Lower lobe of right lung (tissue), 2 donors: ENCODE results near the gene COL19A1. TPM values are rescaled to one million over a fixed set of nuclear protein-coding genes. Genes with fewer than 3 reads are reported as not detected.

Experiments
- ATAC-seq, 2 donors: fragments of 200-7000 bp; cut with Tn5 transposase; one replicate each; pipeline ENCODE4 v1.9.1; 2020 to 2022; ENCODE audit warnings: mild to moderate bottlenecking in 2 of 2, moderate library complexity in 2 of 2
- DNase-seq: peaks from one replicate; pipeline ENCODE4 v3.0.0-alpha.2; 2020
- H3K27ac ChIP-seq: fragments of 200-600 bp; one replicate; pipeline ENCODE4 v1.8.0; 2022
- H3K27me3 ChIP-seq: fragments of 200-600 bp; one replicate; pipeline ENCODE4 v1.8.0; 2022; ENCODE audit warnings: low read depth
- H3K36me3 ChIP-seq: fragments of 200-600 bp; one replicate; pipeline ENCODE4 v1.8.0; 2022; ENCODE audit warnings: mild to moderate bottlenecking
- H3K4me1 ChIP-seq: fragments of 200-600 bp; one replicate; pipeline ENCODE4 v1.8.0; 2022
- H3K4me3 ChIP-seq: fragments of 200-600 bp; one replicate; pipeline ENCODE4 v1.8.0; 2022; ENCODE audit warnings: mild to moderate bottlenecking
- H3K9me3 ChIP-seq: fragments of 200-600 bp; one replicate; pipeline ENCODE4 v1.8.0; 2022
- CTCF ChIP-seq: fragments of 200-600 bp; IDR thresholded peaks from one replicate; pipeline ENCODE4 v1.8.0; 2022; ENCODE audit warnings: antibody characterized with exemption, mild to moderate bottlenecking
- intact Hi-C: fragments of 100-400 bp; cut with DNase I; formaldehyde crosslinking; loops from one replicate; pipeline ENCODE4 v1.11.0; 2022
- total RNA-seq: library from RNA; stranded (reverse); fragmentation: NEBNext Ultra II Directional; extraction: Animal tissue kit (Norgen Biotek cat#: 25700); gene quantifications from one replicate; pipeline ENCODE4 v1.2.1, GENCODE V29; 2021
- donor health status: DM: no; HTN: yes; CAD: no; lungs with severe emphysema.

Gene COL19A1
- total RNA-seq, 1 donor from 2014 or later: not detected

- ATAC-seq (no peak), DNase-seq (no peak)
- Histone ChIP-seq H3K27ac (no peak overlapping the region), H3K9me3 (no peaks in the 10 kb centered on the region), H3K36me3 (no peaks in the 10 kb centered on the region), H3K4me3 (no peak overlapping the region), H3K27me3 (no peaks in the 10 kb centered on the region), H3K4me1 (no peaks in the 10 kb centered on the region)
- intact Hi-C loops: no loop called here
- TF ChIP-seq CTCF: no peak
These were observed 162.6 kb downstream of the COL19A1 start for GRCh38 chr6:70028926-70029325.

- no peaks in the 10 kb centered on the region for H3K9me3 ChIP-seq
- no peak overlapping the region for H3K27ac ChIP-seq
- ATAC-seq (no peak), DNase-seq (no peak)
- H3K36me3 ChIP-seq: no peaks in the 10 kb centered on the region
- no peak for TF ChIP-seq CTCF
- H3K4me1 ChIP-seq: no peaks in the 10 kb centered on the region
- H3K27me3 ChIP-seq: no peaks in the 10 kb centered on the region
- H3K4me3 ChIP-seq: no peak overlapping the region
- intact Hi-C loops: no loop called here
These were observed 167.4 kb downstream of the COL19A1 start for GRCh38 chr6:70033781-70034180.

- Histone ChIP-seq H3K4me1 (no peaks in the 10 kb centered on the region), H3K4me3 (no peak overlapping the region), H3K36me3 (no peaks in the 10 kb centered on the region), H3K27ac (no peak overlapping the region), H3K27me3 (no peaks in the 10 kb centered on the region), H3K9me3 (no peaks in the 10 kb centered on the region)
- ATAC-seq: no peak
- intact Hi-C loops: no loop called here
- DNase-seq: no peak
- no peak for TF ChIP-seq CTCF
These were observed 171.1 kb downstream of the COL19A1 start for GRCh38 chr6:70037445-70037844.

GRCh38 chr6:70040766-70041165 lies 174.4 kb downstream of the COL19A1 start:
- intact Hi-C loops: no loop called here
- no peak overlapping the region for H3K4me3 ChIP-seq
- TF ChIP-seq CTCF: no peak

GRCh38 chr6:70041411-70041810 lies 175.1 kb downstream of the COL19A1 start:
- ATAC-seq: no peak
- intact Hi-C loops: no loop called here
- Histone ChIP-seq H3K9me3 (no peaks in the 10 kb centered on the region), H3K27me3 (no peaks in the 10 kb centered on the region), H3K36me3 (no peaks in the 10 kb centered on the region), H3K4me1 (no peaks in the 10 kb centered on the region), H3K27ac (no peak overlapping the region), H3K4me3 (no peak overlapping the region)
- TF ChIP-seq CTCF: no peak
- no peak for DNase-seq

More at GRCh38 chr6:70040766-70041165, 174.4 kb downstream of the COL19A1 start:
- Histone ChIP-seq H3K27me3 (no peaks in the 10 kb centered on the region), H3K27ac (no peak overlapping the region), H3K36me3 (no peaks in the 10 kb centered on the region), H3K9me3 (no peaks in the 10 kb centered on the region), H3K4me1 (no peaks in the 10 kb centered on the region)
- DNase-seq (no peak), ATAC-seq (no peak)

GRCh38 chr6:70045413-70045812 lies 179.1 kb downstream of the COL19A1 start:
- no peaks in the 10 kb centered on the region for H3K9me3 ChIP-seq
- intact Hi-C loops: no loop called here
- no peak for DNase-seq
- no peaks in the 10 kb centered on the region for H3K27me3 ChIP-seq
- TF ChIP-seq CTCF: no peak
- no peaks in the 10 kb centered on the region for H3K4me1 ChIP-seq
- no peaks in the 10 kb centered on the region for H3K36me3 ChIP-seq
- H3K27ac ChIP-seq: no peak overlapping the region
- no peak overlapping the region for H3K4me3 ChIP-seq
- ATAC-seq: no peak
